Tibial nerve (tissue), 4 donors: ENCODE results near the gene PRSS16. TPM values are rescaled to one million over a fixed set of nuclear protein-coding genes. Genes with fewer than 3 reads are reported as not detected.
A peak's percentile ranks its signal among the peaks of the same experiment; 100 is the strongest.

Source experiments
- DNase-seq, 2 donors: peaks; one replicate each; pipeline ENCODE4 v3.0.0-alpha.2; 2019; ENCODE audit warnings: low spot score in 2 of 2
- H3K27ac ChIP-seq, 4 donors: fragments of 200-600 bp; sonication (generic) in 3 of 4; one replicate each; pipeline ENCODE4 v1.5.1; 2017 to 2019; ENCODE audit warnings: mild to moderate bottlenecking in 1 of 4
- H3K27me3 ChIP-seq, 2 donors: fragments of 200-600 bp; sonication (generic) in 1 of 2; one replicate each; pipeline versions ENCODE4 v1.5.1 to v1.6.0; 2017 to 2019
- H3K36me3 ChIP-seq, 3 donors: fragments of 200-600 bp; sonication (generic); one replicate each; pipeline ENCODE4 v1.5.1; 2018 to 2019
- H3K4me1 ChIP-seq, 4 donors: fragments of 200-600 bp; sonication (generic) in 3 of 4; one replicate each; pipeline ENCODE4 v1.5.1; 2017 to 2019
- H3K4me3 ChIP-seq, 4 donors: fragments of 200-600 bp; sonication (generic) in 3 of 4; one replicate each; pipeline ENCODE4 v1.5.1; 2017 to 2019; ENCODE audit warnings: mild to moderate bottlenecking in 1 of 4, moderate library complexity in 1 of 4
- H3K9me3 ChIP-seq, 4 donors: fragments of 200-600 bp; sonication (generic) in 3 of 4; one replicate each; pipeline ENCODE4 v1.5.1; 2017 to 2019
- CTCF ChIP-seq, 5 experiments: fragments of 200-600 bp in 3 of 5; fragments of 450-650 bp in 2 of 5; sonication (generic) in 3 of 5; IDR thresholded peaks; one replicate each; pipeline ENCODE4 v1.5.1; 2016 to 2019; ENCODE audit warnings: antibody characterized with exemption in 5 of 5, mild to moderate bottlenecking in 3 of 5, moderate library complexity in 2 of 5
- EP300 ChIP-seq, 2 donors: sonication (generic); formaldehyde crosslinking; IDR thresholded peaks; one replicate each; pipeline ENCODE4 v1.6.1; 2017; ENCODE audit warnings: antibody characterized with exemption in 2 of 2, mild to moderate bottlenecking in 1 of 2
- POLR2A ChIP-seq, 2 donors: fragments of 450-650 bp; IDR thresholded peaks; one replicate each; pipeline ENCODE4 v1.6.1; 2017; ENCODE audit warnings: antibody characterized with exemption in 2 of 2, mild to moderate bottlenecking in 2 of 2, moderate library complexity in 2 of 2
- WGBS, 2 donors: methylation state at CpG; one replicate each; pipeline ENCODE4 v1.1.5; 2018; 5-methylcytosine and 5-hydroxymethylcytosine counted together
- total RNA-seq, 4 donors: library from RNA; depleted of rRNA; stranded (reverse); fragments of >200 nt; gene quantifications; one replicate each; pipeline ENCODE4 v1.1.0, GENCODE V29; 2016

Gene PRSS16
- total RNA-seq, 4 donors from 2014 or later: not detected

- Histone ChIP-seq H3K4me3 (peak overlapping the region; percentile 17 to 55 (median 42)), H3K27ac (peak overlapping the region in 1 of 4 donors; percentile 75), H3K27me3 (peaks cover 0 to 71% of the 10 kb centered on the region in 2 donors), H3K36me3 (no peaks in the 10 kb centered on the region), H3K4me1 (peaks cover 0 to 17% (median 2%) of the 10 kb centered on the region in 4 donors), H3K9me3 (no peaks in the 10 kb centered on the region)
- no peak for DNase-seq
- TF ChIP-seq POLR2A (IDR thresholded peaks at IDR 0.05) (no peak), CTCF (IDR thresholded peaks at IDR 0.05) (no peak), EP300 (IDR thresholded peaks at IDR 0.05) (no peak)
- 6 to 7% methylated on average over 33 to 35 of the region's 35 CpGs for WGBS, 2 donors
These were observed 3.0 kb downstream of the PRSS16 start for GRCh38 chr6:27250277-27251111.

- Histone ChIP-seq H3K27ac (peak overlapping the region in 1 of 4 donors; percentile 75), H3K36me3 (no peaks in the 10 kb centered on the region), H3K4me1 (peaks cover 0 to 17% (median 2%) of the 10 kb centered on the region in 4 donors), H3K4me3 (peak overlapping the region; percentile 17 to 55 (median 42)), H3K27me3 (peaks cover 0 to 70% of the 10 kb centered on the region in 2 donors), H3K9me3 (no peaks in the 10 kb centered on the region)
- 1 to 3% methylated on average over 26 to 31 of the region's 32 CpGs for WGBS, 2 donors
- no peak for DNase-seq
- TF ChIP-seq EP300 (IDR thresholded peaks at IDR 0.05): no peak
- TF ChIP-seq POLR2A (IDR thresholded peaks at IDR 0.05): no peak
- TF ChIP-seq CTCF (IDR thresholded peaks at IDR 0.05): no peak
These were observed 3.7 kb downstream of the PRSS16 start for GRCh38 chr6:27251112-27251605.

- Histone ChIP-seq H3K4me1 (peaks cover 0 to 17% (median 2%) of the 10 kb centered on the region in 4 donors), H3K27me3 (peaks cover 0 to 67% of the 10 kb centered on the region in 2 donors), H3K27ac (peak overlapping the region in 1 of 4 donors; percentile 75), H3K36me3 (no peaks in the 10 kb centered on the region), H3K9me3 (no peaks in the 10 kb centered on the region), H3K4me3 (peak overlapping the region; percentile 17 to 55 (median 42))
- no peak for DNase-seq
- no peak for TF ChIP-seq EP300 (IDR thresholded peaks at IDR 0.05)
- TF ChIP-seq CTCF (IDR thresholded peaks at IDR 0.05): no peak
- TF ChIP-seq POLR2A (IDR thresholded peaks at IDR 0.05): no peak
- 9 to 10% methylated on average over 13 to 24 of the region's 46 CpGs for WGBS, 2 donors
These were observed 4.2 kb downstream of the PRSS16 start for GRCh38 chr6:27251606-27252251.

- WGBS, 2 donors: 28 to 74% methylated on average over 3 of the region's 3 CpGs
- Histone ChIP-seq H3K9me3 (peaks cover 0 to 3% (median 0%) of the 10 kb centered on the region in 4 donors), H3K4me1 (peaks cover 0 to 17% (median 2%) of the 10 kb centered on the region in 4 donors), H3K4me3 (no peak overlapping the region), H3K36me3 (no peaks in the 10 kb centered on the region), H3K27me3 (peaks cover 0 to 65% of the 10 kb centered on the region in 2 donors), H3K27ac (no peak overlapping the region)
- DNase-seq: no peak
- TF ChIP-seq POLR2A (IDR thresholded peaks at IDR 0.05) (no peak), CTCF (IDR thresholded peaks at IDR 0.05) (no peak), EP300 (IDR thresholded peaks at IDR 0.05) (no peak)
These were observed 7.1 kb downstream of the PRSS16 start for GRCh38 chr6:27254566-27254965.
